ENCODE results near the gene KCND3. TPM values are rescaled to one million over a fixed set of nuclear protein-coding genes. Genes with fewer than 3 reads are reported as not detected.

KCND3 gene
- total RNA-seq, 4 donors from 2014 or later: 4.8 to 11.1 (median 5.7) TPM

DNA sequence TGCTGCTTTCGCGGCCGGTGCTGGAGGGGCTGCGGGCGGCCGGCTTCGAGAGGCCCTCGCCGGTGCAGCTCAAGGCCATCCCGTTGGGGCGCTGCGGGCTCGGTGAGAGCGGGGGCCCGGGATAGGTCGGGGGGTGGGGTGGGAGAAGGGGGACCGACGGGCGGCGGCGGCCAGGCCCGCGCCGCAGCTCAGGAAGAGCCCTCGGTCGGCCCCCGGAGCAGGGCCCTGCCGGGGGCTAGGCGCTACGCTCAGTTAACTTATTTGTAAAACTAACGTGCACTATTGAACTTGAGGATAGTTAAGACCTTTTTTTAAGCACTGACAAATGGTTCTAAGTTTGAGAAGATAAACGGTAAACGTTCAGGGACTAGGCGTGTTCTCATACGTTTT, 233.3 kb downstream of the KCND3 start:
- TF ChIP-seq, protein P1, sequence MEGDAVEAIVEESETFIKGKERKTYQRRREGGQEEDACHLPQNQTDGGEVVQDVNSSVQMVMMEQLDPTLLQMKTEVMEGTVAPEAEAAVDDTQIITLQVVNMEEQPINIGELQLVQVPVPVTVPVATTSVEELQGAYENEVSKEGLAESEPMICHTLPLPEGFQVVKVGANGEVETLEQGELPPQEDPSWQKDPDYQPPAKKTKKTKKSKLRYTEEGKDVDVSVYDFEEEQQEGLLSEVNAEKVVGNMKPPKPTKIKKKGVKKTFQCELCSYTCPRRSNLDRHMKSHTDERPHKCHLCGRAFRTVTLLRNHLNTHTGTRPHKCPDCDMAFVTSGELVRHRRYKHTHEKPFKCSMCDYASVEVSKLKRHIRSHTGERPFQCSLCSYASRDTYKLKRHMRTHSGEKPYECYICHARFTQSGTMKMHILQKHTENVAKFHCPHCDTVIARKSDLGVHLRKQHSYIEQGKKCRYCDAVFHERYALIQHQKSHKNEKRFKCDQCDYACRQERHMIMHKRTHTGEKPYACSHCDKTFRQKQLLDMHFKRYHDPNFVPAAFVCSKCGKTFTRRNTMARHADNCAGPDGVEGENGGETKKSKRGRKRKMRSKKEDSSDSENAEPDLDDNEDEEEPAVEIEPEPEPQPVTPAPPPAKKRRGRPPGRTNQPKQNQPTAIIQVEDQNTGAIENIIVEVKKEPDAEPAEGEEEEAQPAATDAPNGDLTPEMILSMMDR (IDR thresholded peaks at IDR 0.05; ENCODE audit: low read depth): no peak

DNA sequence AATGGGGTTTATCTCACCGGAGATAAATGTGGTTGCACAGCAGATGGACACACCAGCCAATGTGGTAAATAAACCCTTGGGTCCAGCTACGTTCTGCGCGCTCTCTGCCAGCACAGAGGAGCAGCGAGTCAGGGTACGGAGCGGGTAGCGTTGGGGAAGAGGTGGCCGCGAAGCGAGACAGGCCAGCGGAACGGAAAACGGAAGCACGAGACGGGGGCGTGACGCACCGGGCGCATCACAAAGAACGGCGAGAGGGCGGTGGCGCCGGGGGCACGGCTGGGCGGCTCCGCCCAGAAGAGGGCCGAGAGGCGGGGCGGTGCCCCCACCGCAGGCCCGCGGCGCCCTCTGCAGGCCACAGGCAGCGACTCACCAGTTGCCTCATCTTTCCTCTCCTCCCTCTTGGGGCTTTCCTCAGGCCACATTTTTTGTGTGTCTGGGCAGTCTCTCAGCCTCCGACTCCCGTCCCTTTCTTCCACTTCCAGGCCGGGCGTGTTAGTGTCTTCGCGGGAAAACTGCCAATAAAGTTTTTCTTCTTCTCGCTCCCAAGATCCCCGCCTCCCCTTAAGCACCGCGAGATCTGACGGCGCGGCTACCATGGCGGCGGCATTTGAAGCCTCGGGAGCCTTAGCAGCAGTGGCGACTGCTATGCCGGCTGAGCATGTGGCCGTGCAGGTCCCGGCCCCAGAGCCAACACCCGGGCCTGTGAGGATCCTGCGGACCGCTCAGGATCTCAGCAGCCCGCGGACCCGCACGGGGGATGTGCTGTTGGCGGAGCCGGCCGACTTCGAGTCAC, 233.9 kb downstream of the KCND3 start, which contains the start of gene DDX20:
Gene DDX20, plus strand, starts transcription at position 571 of the 793 bp plus-strand sequence. Its CDS starts 24 bp downstream, at position 595.
- TF ChIP-seq, protein P1 (IDR thresholded peaks at IDR 0.05; ENCODE audit: low read depth): no peak

DNA sequence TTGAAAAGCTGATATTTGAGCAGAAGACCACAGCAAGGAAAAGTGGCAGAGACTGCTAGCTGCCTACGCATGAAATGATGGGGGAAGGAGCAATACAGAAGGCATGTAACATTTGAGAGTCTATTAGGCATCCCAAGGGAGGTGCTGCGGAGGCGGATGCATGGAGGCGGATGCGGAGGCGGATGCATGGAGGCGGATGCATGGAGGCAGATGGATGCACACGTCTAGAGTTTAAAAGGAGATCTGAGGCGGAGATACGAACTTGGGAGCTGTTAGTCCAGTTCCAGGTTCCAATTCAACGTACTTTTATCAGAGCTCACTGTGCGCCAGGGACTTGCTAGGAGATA, 234.5 kb downstream of the KCND3 start:
- TF ChIP-seq, protein P1 (IDR thresholded peaks at IDR 0.05; ENCODE audit: low read depth): no peak

DNA sequence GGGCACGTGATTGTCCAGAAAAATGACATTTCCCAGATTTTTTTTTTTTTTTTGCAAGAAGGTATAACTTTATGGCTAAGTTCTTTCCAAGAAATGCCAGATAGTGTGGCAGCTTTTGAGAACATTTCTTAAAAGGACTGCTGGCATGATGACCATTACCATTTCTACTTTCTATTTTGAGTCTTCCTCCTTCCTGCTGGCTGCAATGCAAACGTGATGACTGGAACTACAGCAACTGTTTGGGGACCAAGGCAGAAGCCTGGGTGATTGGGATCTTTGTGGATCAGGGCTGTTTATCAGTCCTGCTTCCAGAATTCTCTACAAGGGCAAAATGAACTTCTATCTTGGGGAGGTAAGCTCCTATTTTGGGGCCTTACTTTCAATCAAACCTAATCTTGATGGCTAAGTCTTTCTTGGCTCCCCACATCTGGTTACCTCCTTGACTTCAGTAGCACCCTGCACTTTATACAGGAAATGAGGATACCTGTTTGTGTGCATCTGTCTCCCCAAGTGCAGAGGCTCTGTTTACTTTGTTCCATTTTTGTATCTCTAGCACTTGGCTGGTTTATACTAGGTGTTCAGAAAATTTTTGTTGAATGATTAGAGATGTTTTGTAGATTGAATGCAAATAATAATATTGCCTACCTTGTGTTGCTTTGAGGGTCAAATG, 237.4 kb downstream of the KCND3 start:
- TF ChIP-seq, protein P1 (IDR thresholded peaks at IDR 0.05; ENCODE audit: low read depth): no peak

DNA sequence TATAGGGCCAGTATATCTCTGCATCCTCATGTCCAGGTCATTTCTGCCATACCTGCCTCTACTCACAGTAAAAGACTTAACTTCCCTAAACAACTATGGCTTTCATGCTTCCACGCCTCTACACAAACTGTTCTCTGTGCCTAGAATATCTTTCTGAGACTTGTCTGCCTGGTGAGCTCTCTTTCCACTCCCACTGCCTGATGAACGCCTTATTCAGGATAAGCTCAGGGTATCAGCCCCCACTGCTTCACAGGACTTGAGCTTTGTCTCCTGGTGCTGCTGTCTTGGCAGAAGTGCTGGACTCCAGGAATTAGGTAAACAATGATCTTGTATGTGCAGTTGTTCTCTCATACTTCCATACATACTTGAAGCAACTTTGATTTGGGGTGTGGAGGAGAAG, 238.6 kb downstream of the KCND3 start:
- TF ChIP-seq, protein P1 (IDR thresholded peaks at IDR 0.05; ENCODE audit: low read depth): no peak

DNA sequence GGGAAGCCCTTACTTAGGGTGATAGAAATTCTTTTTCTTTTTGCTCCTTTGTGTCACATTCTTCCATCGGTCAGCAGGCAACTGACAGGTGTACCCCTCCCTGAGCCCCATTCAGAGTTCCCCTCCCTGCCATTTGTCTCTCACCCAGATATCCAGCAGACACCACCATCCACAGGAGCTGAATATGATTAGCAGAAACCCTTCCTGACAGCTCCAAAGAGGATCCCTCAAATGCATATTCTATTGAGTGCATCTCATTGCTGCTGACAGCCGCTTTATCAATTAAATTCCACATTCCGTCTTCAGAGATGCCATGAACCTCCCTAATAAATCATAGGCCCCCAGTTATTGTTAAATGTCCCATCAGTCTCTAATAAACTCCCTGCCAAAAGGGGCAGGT, 239.8 kb downstream of the KCND3 start:
- TF ChIP-seq, protein P1 (IDR thresholded peaks at IDR 0.05; ENCODE audit: low read depth): no peak

DNA sequence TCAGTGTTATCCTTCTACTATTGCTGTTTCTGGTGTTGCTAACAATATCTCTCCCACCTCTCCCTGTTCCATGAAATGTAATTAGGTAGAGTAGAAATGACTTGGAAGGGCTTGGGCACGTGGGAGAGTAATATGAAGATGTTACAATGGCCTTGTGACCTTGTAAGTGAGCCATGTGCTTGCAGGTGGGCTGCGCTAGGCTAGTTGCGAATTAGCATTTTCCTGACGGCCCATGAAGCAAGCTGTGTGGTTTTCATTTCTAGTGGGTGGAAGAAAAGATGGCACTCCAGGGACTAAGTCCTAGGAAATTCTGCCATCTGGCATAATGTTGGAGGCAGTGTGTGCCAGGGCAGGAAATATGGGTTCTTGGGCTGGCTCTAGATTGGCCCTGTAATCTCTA, 241.5 kb downstream of the KCND3 start:
- TF ChIP-seq, protein P1 (IDR thresholded peaks at IDR 0.05; ENCODE audit: low read depth): no peak
